AG09309 (cell line): Measurements from ENCODE around the gene GTF3C6.

Source experiments
- DNase-seq: peaks from one replicate; pipeline ENCODE4 v3.0.0-alpha.2; 2010; ENCODE audit warnings: low read depth
- H3K4me3 ChIP-seq: 2 replicates; pipeline ENCODE4 v1.5.1; 2011; ENCODE audit warnings: mild to moderate bottlenecking, low read depth, low read length, moderate library complexity; ENCODE audit not compliant: control insufficient read depth
- TF ChIP-seq, protein P1 (sequence below): IDR thresholded peaks from 2 replicates; pipeline ENCODE4 v1.5.1; 2011; ENCODE audit warnings: mild to moderate bottlenecking, low read depth, low read length, inconsistent platforms; ENCODE audit not compliant: insufficient read depth, control insufficient read depth; ENCODE audit errors: missing control alignments

GTF3C6 gene

DNA sequence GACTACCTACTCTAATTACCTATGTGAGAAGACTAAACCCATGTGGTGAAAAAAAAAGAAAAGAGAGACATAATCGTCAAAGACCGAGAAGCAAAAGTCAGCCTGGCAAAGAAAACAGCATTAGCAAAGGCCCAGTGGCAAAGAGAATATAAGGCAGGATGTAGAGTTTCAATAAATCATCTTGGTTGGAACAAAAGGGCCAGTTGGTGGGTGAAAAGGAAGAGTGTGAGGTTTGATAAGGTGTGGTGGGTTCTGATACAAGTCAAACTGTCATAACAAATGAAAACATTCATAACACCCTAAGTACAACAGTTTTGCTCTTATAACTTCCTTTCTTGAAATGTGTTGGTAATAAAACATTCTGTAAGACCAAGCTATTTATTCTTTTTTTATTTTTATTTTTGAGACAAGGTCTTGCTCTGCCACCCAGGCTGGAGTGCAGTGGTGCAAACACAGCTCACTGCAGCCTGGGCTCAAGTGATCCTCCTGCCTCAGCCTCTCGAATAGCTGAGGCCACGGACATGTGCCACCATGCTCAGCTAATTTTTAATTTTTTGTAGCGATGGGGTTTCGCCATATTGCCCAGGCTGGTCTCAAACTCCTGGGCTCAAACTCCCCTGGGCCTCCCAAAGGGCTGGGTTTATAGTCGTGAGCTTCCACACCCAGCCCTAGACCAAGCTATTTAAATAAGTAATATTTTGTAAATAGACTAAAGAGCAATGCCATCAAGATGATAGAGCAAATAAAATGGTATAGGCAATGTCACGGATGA lies 18.9 kb upstream of the GTF3C6 start:
- TF ChIP-seq, protein P1, sequence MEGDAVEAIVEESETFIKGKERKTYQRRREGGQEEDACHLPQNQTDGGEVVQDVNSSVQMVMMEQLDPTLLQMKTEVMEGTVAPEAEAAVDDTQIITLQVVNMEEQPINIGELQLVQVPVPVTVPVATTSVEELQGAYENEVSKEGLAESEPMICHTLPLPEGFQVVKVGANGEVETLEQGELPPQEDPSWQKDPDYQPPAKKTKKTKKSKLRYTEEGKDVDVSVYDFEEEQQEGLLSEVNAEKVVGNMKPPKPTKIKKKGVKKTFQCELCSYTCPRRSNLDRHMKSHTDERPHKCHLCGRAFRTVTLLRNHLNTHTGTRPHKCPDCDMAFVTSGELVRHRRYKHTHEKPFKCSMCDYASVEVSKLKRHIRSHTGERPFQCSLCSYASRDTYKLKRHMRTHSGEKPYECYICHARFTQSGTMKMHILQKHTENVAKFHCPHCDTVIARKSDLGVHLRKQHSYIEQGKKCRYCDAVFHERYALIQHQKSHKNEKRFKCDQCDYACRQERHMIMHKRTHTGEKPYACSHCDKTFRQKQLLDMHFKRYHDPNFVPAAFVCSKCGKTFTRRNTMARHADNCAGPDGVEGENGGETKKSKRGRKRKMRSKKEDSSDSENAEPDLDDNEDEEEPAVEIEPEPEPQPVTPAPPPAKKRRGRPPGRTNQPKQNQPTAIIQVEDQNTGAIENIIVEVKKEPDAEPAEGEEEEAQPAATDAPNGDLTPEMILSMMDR = no peak
- no peak overlapping the region for H3K4me3 ChIP-seq
- no peak for DNase-seq

DNA sequence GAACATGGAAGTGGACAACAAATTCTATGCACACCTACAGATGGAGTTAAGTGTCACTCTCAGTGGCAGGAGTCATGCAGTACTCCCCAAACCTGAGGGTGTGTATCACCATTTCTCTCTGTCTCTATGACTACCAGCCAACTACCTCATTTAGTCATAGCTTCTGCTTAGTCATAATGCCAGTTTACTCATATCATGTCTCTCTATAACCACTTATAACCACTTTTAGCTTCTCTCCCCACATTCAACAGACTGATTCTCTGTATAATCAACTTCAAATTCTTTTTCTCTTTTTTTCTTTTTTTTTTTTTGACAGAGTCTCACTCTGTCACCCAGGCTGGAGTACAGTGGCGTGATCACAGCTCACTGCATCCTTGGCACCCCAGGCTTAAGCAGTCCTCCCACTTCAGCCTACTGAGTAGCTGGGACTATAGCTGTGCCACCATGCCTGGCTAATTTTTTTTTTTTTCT lies 13.8 kb upstream of the GTF3C6 start:
- DNase-seq = peak; percentile 78
- H3K4me3 ChIP-seq = no peak overlapping the region
- TF ChIP-seq, protein P1 = no peak

DNA sequence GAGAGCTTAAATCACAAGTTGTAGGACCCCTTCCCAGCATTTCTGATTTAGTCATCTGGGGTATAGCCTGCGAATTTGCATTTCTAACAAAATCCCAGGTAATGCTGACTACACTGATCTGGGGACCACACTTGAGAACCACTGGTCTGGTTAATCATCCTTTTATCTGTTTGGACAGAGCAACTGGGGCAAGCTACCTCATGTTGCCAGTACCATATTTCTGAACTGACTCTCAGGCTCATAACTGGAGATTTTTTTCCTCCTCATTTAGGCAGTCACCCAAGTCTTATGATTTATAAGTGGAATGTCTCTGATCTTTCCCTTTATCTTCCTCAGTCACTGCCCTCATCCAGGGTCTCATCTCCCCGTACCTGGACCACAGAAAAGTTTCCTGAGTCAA lies 12.0 kb upstream of the GTF3C6 start:
- no peak overlapping the region for H3K4me3 ChIP-seq
- TF ChIP-seq, protein P1 = no peak
- DNase-seq = no peak

DNA sequence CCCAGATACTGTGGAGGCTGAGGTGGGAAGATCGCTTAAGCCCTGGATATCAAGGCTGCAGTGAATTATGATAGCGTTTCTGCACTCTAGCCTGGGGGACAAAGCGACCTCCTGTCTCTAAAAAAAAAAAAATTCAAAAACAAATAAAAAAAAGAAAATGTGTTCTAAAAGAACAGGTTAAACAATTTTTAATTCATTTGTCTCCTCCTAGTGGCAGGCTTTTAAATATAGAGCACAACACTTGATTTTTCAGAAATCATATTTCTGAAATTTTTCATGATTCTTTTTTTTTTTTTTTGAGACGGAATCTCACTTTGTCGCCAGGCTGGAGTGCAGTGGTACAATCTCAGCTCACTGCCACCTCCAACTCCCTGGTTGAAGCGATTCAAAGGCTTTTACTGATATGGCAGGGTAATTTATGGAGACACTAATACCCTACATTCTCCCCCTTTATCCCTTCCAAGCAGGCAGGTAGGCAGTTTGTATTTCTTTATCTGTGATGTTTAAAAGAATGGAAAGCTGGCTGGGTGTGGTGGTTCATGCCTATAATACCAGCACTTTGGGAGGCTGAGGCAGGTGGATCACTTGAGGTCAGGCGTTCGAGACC lies 8.7 kb upstream of the GTF3C6 start:
- no peak overlapping the region for H3K4me3 ChIP-seq
- no peak for DNase-seq
- TF ChIP-seq, protein P1 = peak; percentile 42

DNA sequence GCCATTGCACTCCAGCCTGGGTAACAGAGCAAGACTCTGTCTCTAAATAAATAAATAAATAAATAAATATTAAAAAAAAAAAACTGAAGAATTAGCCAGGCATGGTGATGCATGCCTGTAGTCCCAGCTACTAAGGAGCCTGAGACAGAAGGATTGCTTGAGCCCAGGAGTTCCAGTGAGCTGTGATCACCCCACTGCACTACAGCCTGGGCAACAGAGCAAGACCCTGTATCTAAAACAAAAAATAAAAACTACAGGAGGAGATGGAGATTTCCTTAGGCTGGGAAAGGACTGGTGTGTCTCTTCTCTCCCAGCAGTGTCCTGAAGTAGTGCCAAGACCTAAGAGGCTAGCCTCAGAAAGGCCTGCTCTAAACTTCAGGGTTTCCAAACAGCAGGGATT lies 8.1 kb upstream of the GTF3C6 start:
- TF ChIP-seq, protein P1 = no peak
- H3K4me3 ChIP-seq = no peak overlapping the region
- no peak for DNase-seq

DNA sequence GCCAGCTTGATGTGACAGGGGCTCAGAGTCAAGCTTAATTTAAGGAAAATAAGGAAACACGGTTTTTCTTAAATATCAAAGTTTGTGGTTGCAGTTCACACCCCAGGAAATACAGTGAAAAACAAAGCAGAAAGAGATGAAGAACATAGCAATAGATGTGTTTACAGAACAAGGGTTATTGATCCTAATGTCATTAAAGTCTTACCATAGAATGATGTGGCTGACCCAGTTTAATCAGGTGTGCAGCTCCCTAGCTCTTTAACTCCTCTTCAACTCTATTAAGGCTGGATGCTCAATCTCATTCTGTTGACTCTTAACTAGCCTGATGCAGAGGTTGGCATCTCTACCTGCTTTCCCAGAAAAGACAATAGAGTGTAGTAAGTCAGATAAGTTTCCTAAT lies 7.5 kb upstream of the GTF3C6 start:
- no peak for DNase-seq
- TF ChIP-seq, protein P1 = no peak
- no peak overlapping the region for H3K4me3 ChIP-seq
